NCI-H2196 (cell line): ENCODE data around the gene ZNF75A.

Source experiments
- DNase-seq: peaks from one replicate; lab custom pipeline; 2025; ENCODE audit not compliant: unreplicated experiment; lab: John Stamatoyannopoulos, UW

The ZNF75A gene

GRCh38 chr16:3364774-3365427 lies 59.6 kb downstream of the ZNF75A start:
- DNase-seq = no peak
